NCI-H1694 treated with DMSO at 0.1 percent for 48 hours (cell line): ENCODE results near the gene RBSN.
"Not testable (repeated sequence)": the region's sequence is repeated elsewhere in the genome, so short reads cannot be mapped to it uniquely, and the experiment has no call there.

ENCODE experiments used
- DNase-seq: peaks from one replicate; lab custom pipeline; 2025; lab: John Stamatoyannopoulos, UW

Gene RBSN

GRCh38 chr3:15098503-15099363, at the start of gene RBSN:
RBSN (minus strand) TSS chr3:15099148; CDS start chr3:15096120, 3,028 bp downstream.
- DNase-seq: peak; percentile 38

- DNase-seq: no peak
Observed at GRCh38 chr3:15148614-15149013, 49.7 kb upstream of the RBSN start.

- not testable (repeated sequence) for DNase-seq
Observed at GRCh38 chr3:15136885-15137284, 37.9 kb upstream of the RBSN start.

- DNase-seq: not testable (repeated sequence)
Observed at GRCh38 chr3:15134968-15135367, 36.0 kb upstream of the RBSN start.

- DNase-seq: not testable (repeated sequence)
Observed at GRCh38 chr3:15128403-15128802, 29.5 kb upstream of the RBSN start.

- DNase-seq: not testable (repeated sequence)
Observed at GRCh38 chr3:15126975-15127374, 28.0 kb upstream of the RBSN start.

- no peak for DNase-seq
Observed at GRCh38 chr3:15122398-15122797, 23.4 kb upstream of the RBSN start.

- no peak for DNase-seq
Observed at GRCh38 chr3:15121936-15122335, 23.0 kb upstream of the RBSN start.

- DNase-seq: no peak
Observed at GRCh38 chr3:15120986-15121385, 22.0 kb upstream of the RBSN start.

GRCh38 chr3:15117011-15117410, 18.1 kb upstream of the RBSN start:
- DNase-seq: no peak

GRCh38 chr3:15116032-15116669, 17.2 kb upstream of the RBSN start:
- DNase-seq: no peak

- DNase-seq: no peak
Observed at GRCh38 chr3:15114466-15115358, 15.8 kb upstream of the RBSN start.

GRCh38 chr3:15113884-15114283, 14.9 kb upstream of the RBSN start:
- DNase-seq: no peak

GRCh38 chr3:15113471-15113870, 14.5 kb upstream of the RBSN start:
- DNase-seq: no peak

- DNase-seq: no peak
Observed at GRCh38 chr3:15112011-15112410, 13.1 kb upstream of the RBSN start.

- no peak for DNase-seq
Observed at GRCh38 chr3:15110206-15110605, 11.3 kb upstream of the RBSN start.

- DNase-seq: no peak
Observed at GRCh38 chr3:15108869-15109268, 9.9 kb upstream of the RBSN start.

GRCh38 chr3:15108082-15108545, 9.2 kb upstream of the RBSN start:
- no peak for DNase-seq

- DNase-seq: no peak
Observed at GRCh38 chr3:15107075-15107947, 8.4 kb upstream of the RBSN start.

- DNase-seq: no peak
Observed at GRCh38 chr3:15102836-15103235, 3.9 kb upstream of the RBSN start.

- no peak for DNase-seq
Observed at GRCh38 chr3:15102256-15102655, 3.3 kb upstream of the RBSN start.
